ENCODE data around the gene CACNA2D2.

GRCh38 chr3:50338965-50339364, 164.5 kb downstream of the CACNA2D2 start:
- TF ChIP-seq POLR2A (IDR thresholded peaks at IDR 0.05), result no peak
- no peak for TF ChIP-seq CTCF (IDR thresholded peaks at IDR 0.05)

Data from body of pancreas (tissue), 4 donors.